ENCODE measurements around the gene ATP5PO. TPM values are rescaled to one million over a fixed set of nuclear protein-coding genes. Genes with fewer than 3 reads are reported as not detected.

ATP5PO gene
- total RNA-seq, 1 experiment from 2014 or later, result 386 TPM

- intact Hi-C loops (cut with micrococcal nuclease), result no loop called here
- Histone ChIP-seq H3K27me3 (ENCODE audit: low read length) (no peaks in the 10 kb centered on the region), H3K27ac (ENCODE audit: low read length) (no peak overlapping the region), H3K4me2 (ENCODE audit: low read length) (no peak overlapping the region), H3K36me3 (ENCODE audit: low read depth, low read length) (no peaks in the 10 kb centered on the region), H3K9me3 (ENCODE audit: low read length) (no peaks in the 10 kb centered on the region), H3F3A (ENCODE audit: low read length, unreplicated experiment) (no peaks in the 10 kb centered on the region), H3K79me2 (ENCODE audit: low read length) (no peaks in the 10 kb centered on the region), H3K4me1 (ENCODE audit: insufficient read depth, low read length) (peaks cover 16% of the 10 kb centered on the region), H4K20me1 (ENCODE audit: low read length) (no peaks in the 10 kb centered on the region), H2AFZ (ENCODE audit: low read length) (0 out of 2 replicates have a peak overlapping the region, but pooled peaks have one; percentile 20), H3K9ac (ENCODE audit: low read length) (no peak overlapping the region), H3K9me2 (replicated peaks; ENCODE audit: low read length) (no peaks in the 10 kb centered on the region), H3K4me3 (ENCODE audit: low read length) (no peak overlapping the region)
- DNase-seq, result peak; percentile 45
- TF ChIP-seq EZH2 (IDR thresholded peaks at IDR 0.05; ENCODE audit: low read length, unreplicated experiment), result no peak
- no peak for TF ChIP-seq CTCF (conservative IDR thresholded peaks at IDR 0.05; ENCODE audit: low read depth, low read length)
- no peak for TF ChIP-seq EZH2phosphoT487 (IDR thresholded peaks at IDR 0.05; ENCODE audit: borderline replicate concordance, low read length)
- no TSS peak for BruUV-seq (replicated peaks)
- CTCF ChIA-PET, result interaction anchor here (0.6 kb wide), 1 partner anchor 248 kb away, joined by 3 read pairs; no protein-coding TSS in a partner anchor
- POLR2A ChIA-PET (ENCODE audit: unreplicated experiment), result no interaction called here
- peak; percentile 69 for ATAC-seq
Measured at GRCh38 chr21:33854604-33855003, 61.0 kb downstream of the ATP5PO start.

Other genes with a start within 250 kb of the ATP5PO start
- gene MRPS6, start 157.8 kb upstream of the ATP5PO start, total RNA-seq (2014; rRNA removed), result 32.8 and 35.0 TPM in 2 replicates
- 13.4 and 13.8 TPM in 2 replicates for gene SLC5A3, start 157.8 kb upstream of the ATP5PO start, total RNA-seq (2014; rRNA removed)